OCI-LY3 (cell line): ENCODE measurements around the gene IRF2.

Source experiments
- H2AFZ ChIP-seq: fragments of 200-600, 300-600 bp; shearing (Covaris generic); 2 replicates; pipeline ENCODE4 v1.6.0; 2014; ENCODE audit warnings: antibody characterized with exemption, low read depth, low read length
- H3K27ac ChIP-seq: fragments of 200-600, 300-600 bp; sonication (generic); 2 replicates; pipeline ENCODE4 v1.5.1; 2014; ENCODE audit warnings: mild to moderate bottlenecking, low read length, moderate library complexity, mixed read lengths
- H3K27me3 ChIP-seq: fragments of 200-600, 300-600 bp; sonication (generic); 2 replicates; pipeline ENCODE4 v1.6.1; 2014; ENCODE audit warnings: low read depth, low read length, mixed read lengths
- H3K36me3 ChIP-seq: fragments of 200-600, 300-600 bp; sonication (generic); replicated peaks from 2 replicates; pipeline ENCODE3; 2014; ENCODE audit warnings: low read depth, low read length, mixed read lengths
- H3K4me1 ChIP-seq: fragments of 300-600, 200-600 bp; sonication (generic); 2 replicates; pipeline ENCODE4 v1.6.1; 2014; ENCODE audit warnings: low read length, mixed read lengths
- H3K4me2 ChIP-seq: fragments of 200-600, 300-600 bp; sonication (generic); 2 replicates; pipeline ENCODE4 v1.6.1; 2014; ENCODE audit warnings: low read length, mixed read lengths
- H3K4me3 ChIP-seq: fragments of 300-600, 200-600 bp; sonication (generic); 2 replicates; pipeline ENCODE4 v1.5.1; 2014; ENCODE audit warnings: antibody characterized with exemption, mild to moderate bottlenecking, low read length, moderate library complexity
- H3K79me2 ChIP-seq: fragments of 300-600, 200-600 bp; shearing (Covaris generic); 2 replicates; pipeline ENCODE4 v1.6.1; 2014; ENCODE audit warnings: mild to moderate bottlenecking, low read length, mixed read lengths
- H3K9ac ChIP-seq: fragments of 300-600, 200-600 bp; shearing (Covaris generic); 2 replicates; pipeline ENCODE4 v1.6.0; 2014; ENCODE audit warnings: mild to moderate bottlenecking, low read length, moderate library complexity
- H3K9me3 ChIP-seq: fragments of 200-600, 300-600 bp; shearing (Covaris generic); 2 replicates; pipeline ENCODE4 v1.6.1; 2014; ENCODE audit warnings: low read length, mixed read lengths; ENCODE audit not compliant: insufficient read depth
- H4K20me1 ChIP-seq: fragments of 200-600, 300-600 bp; sonication (generic); 2 replicates; pipeline ENCODE4 v1.6.1; 2016; ENCODE audit warnings: low read length, mixed read lengths; ENCODE audit not compliant: insufficient read depth
- EZH2phosphoT487 ChIP-seq: fragments of 200-600 bp; shearing (Covaris generic); IDR thresholded peaks from 2 replicates; pipeline ENCODE4 v1.6.1; 2018; ENCODE audit warnings: antibody characterized with exemption, mixed run types, low read depth
- TF ChIP-seq, protein P1 (sequence below): fragments of 200-600, 300-600 bp; sonication (generic); IDR thresholded peaks from 2 replicates; pipeline ENCODE4 v1.5.1; 2014; ENCODE audit warnings: antibody characterized with exemption, low read length, low read depth

IRF2 gene

GRCh38 chr4:184352891-184353290 is 121.5 kb downstream of the IRF2 start:
- Histone ChIP-seq H3K4me1 (peaks cover 23% of the 10 kb centered on the region), H2AFZ (no peak overlapping the region), H3K36me3 (no peaks in the 10 kb centered on the region), H3K27ac (no peak overlapping the region), H3K4me2 (no peak overlapping the region), H3K4me3 (no peak overlapping the region), H3K9me3 (no peaks in the 10 kb centered on the region), H3K27me3 (no peaks in the 10 kb centered on the region), H3K9ac (no peak overlapping the region), H3K79me2 (no peaks in the 10 kb centered on the region), H4K20me1 (no peaks in the 10 kb centered on the region)
- TF ChIP-seq, protein P1, sequence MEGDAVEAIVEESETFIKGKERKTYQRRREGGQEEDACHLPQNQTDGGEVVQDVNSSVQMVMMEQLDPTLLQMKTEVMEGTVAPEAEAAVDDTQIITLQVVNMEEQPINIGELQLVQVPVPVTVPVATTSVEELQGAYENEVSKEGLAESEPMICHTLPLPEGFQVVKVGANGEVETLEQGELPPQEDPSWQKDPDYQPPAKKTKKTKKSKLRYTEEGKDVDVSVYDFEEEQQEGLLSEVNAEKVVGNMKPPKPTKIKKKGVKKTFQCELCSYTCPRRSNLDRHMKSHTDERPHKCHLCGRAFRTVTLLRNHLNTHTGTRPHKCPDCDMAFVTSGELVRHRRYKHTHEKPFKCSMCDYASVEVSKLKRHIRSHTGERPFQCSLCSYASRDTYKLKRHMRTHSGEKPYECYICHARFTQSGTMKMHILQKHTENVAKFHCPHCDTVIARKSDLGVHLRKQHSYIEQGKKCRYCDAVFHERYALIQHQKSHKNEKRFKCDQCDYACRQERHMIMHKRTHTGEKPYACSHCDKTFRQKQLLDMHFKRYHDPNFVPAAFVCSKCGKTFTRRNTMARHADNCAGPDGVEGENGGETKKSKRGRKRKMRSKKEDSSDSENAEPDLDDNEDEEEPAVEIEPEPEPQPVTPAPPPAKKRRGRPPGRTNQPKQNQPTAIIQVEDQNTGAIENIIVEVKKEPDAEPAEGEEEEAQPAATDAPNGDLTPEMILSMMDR: no peak
- no peak for TF ChIP-seq EZH2phosphoT487

DNA sequence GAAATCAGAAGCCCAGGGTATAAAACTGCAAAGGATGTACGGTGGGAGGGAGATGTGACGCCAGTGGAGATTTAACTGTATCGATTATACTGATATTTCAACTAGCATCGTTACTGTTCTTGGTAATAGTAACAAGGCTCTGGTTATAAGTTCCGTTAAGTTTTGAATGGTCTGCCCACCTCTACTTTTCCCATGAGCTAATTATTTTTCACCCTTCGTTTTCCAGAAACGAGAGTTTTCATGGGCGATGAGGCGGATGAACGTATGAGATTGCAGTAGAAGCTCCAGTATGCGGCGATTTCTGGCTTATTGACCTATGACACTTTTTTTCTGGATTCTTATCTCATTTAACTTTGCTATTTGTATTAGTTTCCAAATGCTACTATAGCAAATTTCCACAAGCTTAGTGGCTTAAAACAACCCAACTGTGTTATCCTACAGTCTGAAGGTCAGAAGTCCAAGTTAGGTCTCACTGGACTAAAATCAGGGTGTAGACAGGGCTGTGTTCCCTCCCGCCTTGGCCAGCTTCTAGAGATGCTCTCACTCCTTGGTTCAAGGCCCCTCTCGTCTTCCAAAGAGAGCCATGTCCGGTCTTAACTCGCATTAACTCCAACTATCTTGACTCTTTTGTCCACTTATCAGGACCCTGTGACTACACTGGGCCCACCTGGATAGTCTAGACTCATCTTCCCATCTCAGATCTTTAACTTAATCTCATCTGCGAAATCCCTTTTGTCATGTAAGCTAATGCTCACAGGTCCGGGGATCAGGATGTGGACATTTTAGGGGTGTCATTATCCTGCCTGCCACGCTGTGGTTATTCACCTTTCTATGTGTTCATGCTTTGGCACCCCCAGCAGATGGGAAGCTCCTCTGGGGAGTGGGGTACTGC is 122.5 kb downstream of the IRF2 start:
- Histone ChIP-seq H3K27me3 (no peaks in the 10 kb centered on the region), H3K4me3 (no peak overlapping the region), H3K27ac (no peak overlapping the region), H3K4me2 (no peak overlapping the region), H3K4me1 (peaks cover 34% of the 10 kb centered on the region), H3K36me3 (no peaks in the 10 kb centered on the region), H3K9me3 (no peaks in the 10 kb centered on the region), H4K20me1 (no peaks in the 10 kb centered on the region), H3K79me2 (no peaks in the 10 kb centered on the region), H3K9ac (no peak overlapping the region), H2AFZ (no peak overlapping the region)
- TF ChIP-seq, protein P1: no peak
- TF ChIP-seq EZH2phosphoT487: no peak

DNA sequence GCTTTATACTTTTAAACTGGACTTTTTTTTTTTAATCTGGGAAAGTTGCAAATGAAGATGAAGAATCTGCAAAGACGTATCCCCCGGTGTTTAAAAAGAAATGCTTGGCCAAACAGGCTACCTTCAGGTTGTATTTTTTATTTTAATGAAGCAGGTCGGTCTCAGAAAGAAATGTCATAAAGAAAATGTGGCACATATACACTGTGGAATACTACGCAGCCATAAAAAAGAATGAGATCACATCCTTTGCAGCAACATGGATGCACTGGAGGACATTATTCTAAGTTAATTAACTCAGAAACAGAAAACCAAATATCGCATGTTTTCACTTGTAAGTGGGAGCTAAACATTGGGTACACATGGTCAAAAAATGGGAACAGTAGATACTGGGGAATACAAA is 123.4 kb downstream of the IRF2 start:
- no peak overlapping the region for H3K27ac ChIP-seq
- no peaks in the 10 kb centered on the region for H3K27me3 ChIP-seq
- H3K4me2 ChIP-seq: no peak overlapping the region
- no peaks in the 10 kb centered on the region for H3K36me3 ChIP-seq
- TF ChIP-seq, protein P1: no peak
- no peak for TF ChIP-seq EZH2phosphoT487
- no peaks in the 10 kb centered on the region for H4K20me1 ChIP-seq
- H3K9me3 ChIP-seq: no peaks in the 10 kb centered on the region
- H3K79me2 ChIP-seq: no peaks in the 10 kb centered on the region
- H3K4me3 ChIP-seq: no peak overlapping the region
- no peak overlapping the region for H2AFZ ChIP-seq
- peaks cover 37% of the 10 kb centered on the region for H3K4me1 ChIP-seq
- no peak overlapping the region for H3K9ac ChIP-seq

GRCh38 chr4:184350213-184350817 is 124.0 kb downstream of the IRF2 start:
- H3K79me2 ChIP-seq: no peaks in the 10 kb centered on the region
- H4K20me1 ChIP-seq: no peaks in the 10 kb centered on the region
- H3K4me3 ChIP-seq: no peak overlapping the region
- TF ChIP-seq, protein P1: no peak
- TF ChIP-seq EZH2phosphoT487: no peak
- peaks cover 35% of the 10 kb centered on the region for H3K4me1 ChIP-seq
- H3K4me2 ChIP-seq: no peak overlapping the region
- H3K36me3 ChIP-seq: no peaks in the 10 kb centered on the region
- H2AFZ ChIP-seq: no peak overlapping the region
- no peaks in the 10 kb centered on the region for H3K9me3 ChIP-seq
- H3K9ac ChIP-seq: no peak overlapping the region
- H3K27me3 ChIP-seq: no peaks in the 10 kb centered on the region
- no peak overlapping the region for H3K27ac ChIP-seq
